ENCODE measurements around the gene KY. TPM values are rescaled to one million over a fixed set of nuclear protein-coding genes. Genes with fewer than 3 reads are reported as not detected.

Gene KY
- total RNA-seq, 1 experiment from 2014 or later = not detected

DNA sequence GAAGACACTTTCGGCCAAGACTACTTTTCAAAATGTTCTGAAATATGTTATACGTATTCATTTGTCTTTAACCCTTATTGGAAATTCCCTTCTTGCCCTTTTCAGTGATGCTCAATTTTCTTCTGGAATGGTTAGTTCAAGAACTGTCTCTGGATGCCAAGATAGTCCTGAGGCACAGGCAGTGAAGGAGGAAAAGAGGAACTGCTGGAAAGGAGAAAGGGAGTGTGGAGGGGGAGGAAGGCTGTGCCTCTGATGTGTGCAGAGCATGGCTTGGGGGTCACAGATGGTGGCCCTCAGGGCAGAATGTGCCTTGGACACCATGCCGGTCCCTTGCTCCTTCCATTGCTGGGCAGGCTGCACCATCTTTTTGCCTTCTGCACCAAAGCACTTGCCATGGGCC, 91.2 kb downstream of the KY start:
- DNase-seq (ENCODE audit: low spot score) = no peak

Other genes starting within 250 kb of the KY start
- 15.3 and 18.6 TPM in 2 replicates for gene ANAPC13, start 165.0 kb downstream of the KY start, total RNA-seq (2014; rRNA removed; shearing (Covaris generic))
- 6.0 and 8.0 TPM in 2 replicates for gene CEP63, start 165.0 kb downstream of the KY start, total RNA-seq (2014; rRNA removed; shearing (Covaris generic))
- not detected in 2 replicates for gene EPHB1, start 144.2 kb upstream of the KY start, total RNA-seq (2014; rRNA removed; shearing (Covaris generic))